ENCODE results near the gene SERF1A. TPM values are rescaled to one million over a fixed set of nuclear protein-coding genes. Genes with fewer than 3 reads are reported as not detected.
A peak's percentile ranks its signal among the peaks of the same experiment; 100 is the strongest.
"Not testable (repeated sequence)": the region's sequence is repeated elsewhere in the genome, so short reads cannot be mapped to it uniquely, and the experiment has no call there.

Gene SERF1A
- total RNA-seq, result 1 to 10 TPM; 1.1 to 4.3 TPM

DNA sequence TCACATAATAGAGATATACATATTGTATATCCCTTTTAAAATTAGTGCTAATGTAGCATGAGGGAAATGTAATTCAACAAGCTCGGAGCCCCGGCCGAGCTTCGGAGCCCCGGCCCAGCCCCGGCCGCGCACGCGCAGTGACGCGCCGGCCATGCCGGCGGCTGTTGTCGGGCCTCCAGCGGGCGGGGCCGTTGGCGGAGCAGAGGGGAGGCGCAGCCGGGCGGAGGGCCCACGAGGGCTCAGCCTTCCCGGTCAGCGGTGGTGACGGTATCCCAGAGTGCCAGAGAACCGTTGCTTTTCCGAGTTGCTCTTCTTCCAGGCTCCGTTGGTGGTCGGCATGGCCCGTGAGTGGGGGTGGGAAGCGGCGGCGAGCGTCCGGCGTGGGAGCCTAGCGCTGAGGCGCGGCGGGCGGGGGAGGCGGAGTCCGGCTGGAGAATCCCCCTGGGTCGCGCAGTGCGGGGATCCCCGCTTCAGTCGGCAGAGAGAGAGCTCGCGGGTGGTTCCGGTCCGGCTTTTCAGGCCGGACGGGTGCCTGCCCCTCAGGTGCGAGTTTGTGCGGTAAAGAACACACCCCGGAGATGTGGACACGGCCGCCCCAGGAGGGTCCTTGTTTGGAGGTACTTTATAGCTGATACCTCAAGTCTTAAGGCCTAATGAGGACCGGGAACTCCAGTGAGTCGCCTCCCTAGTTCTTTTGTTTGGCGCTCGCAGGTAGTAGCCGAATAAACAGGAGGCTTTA lies at the start of gene SERF1A:
Gene SERF1A, plus strand, starts transcription at position 137 of the 739 bp plus-strand sequence. Its CDS starts 201 bp downstream, at position 338.
- H3K27me3 Mint-ChIP-seq; H3K36me3 Mint-ChIP-seq (ENCODE audit: low read depth); H3K27ac Mint-ChIP-seq; H3K9me3 Mint-ChIP-seq (ENCODE audit: low read depth); H3K4me1 Mint-ChIP-seq; CTCF ChIA-PET; H3K4me3 Mint-ChIP-seq; DNase-seq; POLR2A ChIA-PET; intact Hi-C loops (cut with DNase I, micrococcal nuclease): not testable (repeated sequence)
- peak; percentile 96 for ATAC-seq

GRCh38 chr5:70866778-70867177 lies 33.7 kb upstream of the SERF1A start:
- H3K4me1 Mint-ChIP-seq; CTCF ChIA-PET; DNase-seq; H3K27me3 Mint-ChIP-seq; H3K4me3 Mint-ChIP-seq; intact Hi-C loops (cut with DNase I, micrococcal nuclease); H3K27ac Mint-ChIP-seq; POLR2A ChIA-PET; ATAC-seq; H3K36me3 Mint-ChIP-seq (ENCODE audit: low read depth); H3K9me3 Mint-ChIP-seq (ENCODE audit: low read depth): not testable (repeated sequence)

GRCh38 chr5:70870626-70871025 lies 29.8 kb upstream of the SERF1A start:
- ATAC-seq; DNase-seq; H3K27ac Mint-ChIP-seq; H3K4me1 Mint-ChIP-seq; CTCF ChIA-PET; H3K4me3 Mint-ChIP-seq; intact Hi-C loops (cut with DNase I, micrococcal nuclease); POLR2A ChIA-PET; H3K9me3 Mint-ChIP-seq (ENCODE audit: low read depth); H3K27me3 Mint-ChIP-seq; H3K36me3 Mint-ChIP-seq (ENCODE audit: low read depth): not testable (repeated sequence)

GRCh38 chr5:70896076-70896475 lies 4.4 kb upstream of the SERF1A start:
- H3K27ac Mint-ChIP-seq; intact Hi-C loops (cut with DNase I, micrococcal nuclease); POLR2A ChIA-PET; H3K27me3 Mint-ChIP-seq; H3K4me1 Mint-ChIP-seq; H3K36me3 Mint-ChIP-seq (ENCODE audit: low read depth); CTCF ChIA-PET; H3K4me3 Mint-ChIP-seq; ATAC-seq; H3K9me3 Mint-ChIP-seq (ENCODE audit: low read depth); DNase-seq: not testable (repeated sequence)

- H3K4me1 Mint-ChIP-seq; H3K9me3 Mint-ChIP-seq (ENCODE audit: low read depth); H3K4me3 Mint-ChIP-seq; CTCF ChIA-PET; H3K27ac Mint-ChIP-seq; H3K27me3 Mint-ChIP-seq; intact Hi-C loops (cut with DNase I, micrococcal nuclease); DNase-seq; POLR2A ChIA-PET; H3K36me3 Mint-ChIP-seq (ENCODE audit: low read depth): not testable (repeated sequence)
- ATAC-seq, result peak; percentile 30
These were observed 753 bp downstream of the SERF1A start for GRCh38 chr5:70901272-70901571.

DNA sequence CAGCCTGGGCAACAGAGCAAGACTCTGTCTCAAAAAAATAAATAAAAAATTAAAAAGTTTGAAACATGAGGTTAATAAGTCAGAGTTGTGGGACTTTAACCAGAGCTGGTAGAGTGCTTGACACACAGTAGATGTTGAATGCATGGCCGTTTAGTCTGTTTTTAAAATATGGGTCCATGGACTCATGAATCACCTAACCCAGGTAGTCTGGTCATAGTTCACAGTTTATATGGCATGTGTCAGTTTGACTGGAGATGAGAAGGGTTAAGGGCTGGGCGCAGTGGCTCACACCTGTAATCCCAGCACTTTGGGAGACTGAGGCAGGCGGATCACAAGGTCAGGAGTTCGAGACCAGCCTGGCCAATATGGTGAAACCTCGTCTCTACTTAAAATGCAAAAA lies 6.2 kb downstream of the SERF1A start:
- H3K9me3 Mint-ChIP-seq (ENCODE audit: low read depth); H3K4me3 Mint-ChIP-seq; POLR2A ChIA-PET; CTCF ChIA-PET; H3K4me1 Mint-ChIP-seq; H3K36me3 Mint-ChIP-seq (ENCODE audit: low read depth); H3K27me3 Mint-ChIP-seq; H3K27ac Mint-ChIP-seq; intact Hi-C loops (cut with DNase I, micrococcal nuclease); DNase-seq; ATAC-seq: not testable (repeated sequence)

GRCh38 chr5:70916829-70917228 lies 16.4 kb downstream of the SERF1A start:
- H3K27ac Mint-ChIP-seq; H3K9me3 Mint-ChIP-seq (ENCODE audit: low read depth); H3K4me3 Mint-ChIP-seq; H3K4me1 Mint-ChIP-seq; POLR2A ChIA-PET; DNase-seq; H3K27me3 Mint-ChIP-seq; CTCF ChIA-PET; ATAC-seq; H3K36me3 Mint-ChIP-seq (ENCODE audit: low read depth); intact Hi-C loops (cut with DNase I, micrococcal nuclease): not testable (repeated sequence)

- H3K4me3 Mint-ChIP-seq; H3K4me1 Mint-ChIP-seq; intact Hi-C loops (cut with DNase I, micrococcal nuclease); H3K36me3 Mint-ChIP-seq (ENCODE audit: low read depth); H3K27ac Mint-ChIP-seq; H3K27me3 Mint-ChIP-seq; H3K9me3 Mint-ChIP-seq (ENCODE audit: low read depth); DNase-seq; POLR2A ChIA-PET; CTCF ChIA-PET: not testable (repeated sequence)
- ATAC-seq, result peak; percentile 59
These were observed 24.7 kb downstream of the SERF1A start for GRCh38 chr5:70925211-70925562.

DNA sequence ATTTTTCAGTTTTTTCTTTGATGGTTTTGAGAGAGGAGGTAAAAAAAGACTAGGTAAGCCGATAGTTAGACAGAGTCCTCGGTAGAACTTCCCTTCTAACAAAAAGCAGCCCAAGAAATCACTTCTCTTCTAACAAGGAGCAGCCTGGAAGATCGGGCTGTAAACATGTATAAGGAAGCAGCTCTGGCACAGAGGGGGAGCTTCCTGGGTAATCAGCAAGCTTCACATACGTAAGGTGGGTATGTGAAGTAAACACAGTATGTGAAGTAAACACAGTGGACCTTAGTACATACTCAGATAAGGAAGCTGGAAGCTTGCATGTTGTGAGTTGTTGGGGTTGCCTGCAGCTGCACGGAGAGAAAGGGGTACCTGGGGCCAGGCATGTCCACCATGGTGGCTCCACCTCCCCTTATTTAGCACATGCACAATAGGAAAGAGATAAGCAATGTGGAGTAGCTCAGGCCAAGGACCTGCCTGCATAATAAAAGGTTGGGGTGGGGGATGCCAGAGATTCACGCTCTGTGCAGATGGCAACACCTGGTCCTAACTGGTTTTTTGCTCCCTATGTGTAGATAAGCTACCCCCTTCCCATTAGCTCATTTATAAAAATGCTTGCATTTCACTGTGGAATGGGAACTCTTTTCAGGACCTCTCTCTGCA lies 31.4 kb downstream of the SERF1A start:
- POLR2A ChIA-PET; ATAC-seq; H3K4me3 Mint-ChIP-seq; H3K9me3 Mint-ChIP-seq (ENCODE audit: low read depth); H3K4me1 Mint-ChIP-seq; intact Hi-C loops (cut with DNase I, micrococcal nuclease); H3K36me3 Mint-ChIP-seq (ENCODE audit: low read depth); H3K27me3 Mint-ChIP-seq; CTCF ChIA-PET; DNase-seq; H3K27ac Mint-ChIP-seq: not testable (repeated sequence)

DNA sequence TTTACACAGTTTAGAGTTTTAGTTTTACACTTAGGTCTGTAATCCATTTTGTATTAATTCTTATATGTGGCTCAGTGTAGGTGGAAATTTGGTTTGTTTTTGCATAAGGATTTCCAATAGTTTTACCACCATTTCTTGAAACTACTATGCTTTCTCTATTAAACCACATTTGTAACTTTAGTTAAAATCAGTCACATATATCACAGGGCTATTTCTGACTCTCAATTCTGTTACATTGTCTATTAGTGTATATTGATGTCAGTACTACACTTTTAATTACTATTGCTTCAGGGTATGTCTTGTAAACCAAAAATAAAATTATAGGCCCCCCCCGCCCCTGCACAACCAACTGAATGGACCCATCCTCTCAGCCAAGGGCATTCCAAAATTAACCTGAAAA lies 32.1 kb downstream of the SERF1A start:
- H3K4me3 Mint-ChIP-seq; H3K9me3 Mint-ChIP-seq (ENCODE audit: low read depth); H3K27me3 Mint-ChIP-seq; intact Hi-C loops (cut with DNase I, micrococcal nuclease); DNase-seq; CTCF ChIA-PET; H3K36me3 Mint-ChIP-seq (ENCODE audit: low read depth); H3K27ac Mint-ChIP-seq; POLR2A ChIA-PET; ATAC-seq; H3K4me1 Mint-ChIP-seq: not testable (repeated sequence)

- intact Hi-C loops (cut with DNase I, micrococcal nuclease); POLR2A ChIA-PET; H3K9me3 Mint-ChIP-seq (ENCODE audit: low read depth); DNase-seq; H3K27me3 Mint-ChIP-seq; H3K4me3 Mint-ChIP-seq; H3K27ac Mint-ChIP-seq; CTCF ChIA-PET; ATAC-seq; H3K36me3 Mint-ChIP-seq (ENCODE audit: low read depth); H3K4me1 Mint-ChIP-seq: not testable (repeated sequence)
These were observed 52.6 kb downstream of the SERF1A start for GRCh38 chr5:70953068-70953467.

All from activated CD4-positive, alpha-beta T cell treated with anti-CD3 and anti-CD28 coated beads for 36 hours (primary cell).